Measurements from ENCODE around the gene AGPAT1. TPM values are rescaled to one million over a fixed set of nuclear protein-coding genes. Genes with fewer than 3 reads are reported as not detected.

AGPAT1 gene
- polyA plus RNA-seq, 3 donors: 9.9 to 34.4 (median 11.3) TPM

DNA sequence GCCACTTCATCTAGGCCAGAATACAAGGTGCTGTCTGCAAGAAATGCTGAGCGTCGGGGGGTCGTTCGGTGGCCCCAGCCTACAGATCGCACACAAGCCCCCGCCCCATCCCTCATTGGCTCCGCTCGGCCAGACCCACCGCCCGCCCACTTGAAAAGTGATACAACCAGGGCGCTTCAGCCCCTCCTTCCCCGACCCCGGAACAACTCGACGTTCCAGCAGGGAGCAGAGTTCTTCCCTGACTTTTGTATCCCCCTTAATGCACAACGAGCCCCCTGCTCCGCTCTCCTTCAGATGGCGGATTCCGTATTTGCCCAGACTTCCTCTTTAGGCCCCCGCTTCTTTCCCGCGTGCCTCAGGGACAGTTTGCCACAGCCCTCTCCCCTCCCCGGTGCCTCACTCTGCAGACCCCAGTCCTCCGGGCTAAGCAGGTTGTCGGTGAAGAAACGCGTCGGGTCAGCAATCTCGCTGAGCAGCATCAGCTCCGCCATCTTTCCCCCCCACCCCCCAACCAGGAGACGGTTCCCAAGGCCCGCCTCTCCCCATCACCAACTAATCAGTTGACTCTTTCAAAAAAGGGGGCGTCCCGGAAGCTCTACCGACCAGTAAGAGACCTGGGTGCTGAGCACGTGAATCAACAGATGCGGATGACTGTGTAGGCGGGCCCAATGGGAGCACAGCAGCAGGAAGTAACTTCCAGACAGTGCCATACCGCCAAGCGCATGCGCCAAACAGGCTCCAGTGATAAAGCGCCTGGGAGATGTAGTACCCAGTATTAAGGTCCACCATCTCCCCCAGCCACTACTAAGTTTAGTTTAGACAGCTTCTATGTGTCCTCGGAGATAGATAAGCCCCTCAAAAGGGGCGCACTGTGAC lies 47.9 kb downstream of the AGPAT1 start, which contains the start of gene ATF6B:
TSS of gene ATF6B (minus strand) at position 530 of the 876 bp plus-strand sequence. CDS start at position 491, 39 bp downstream.
- peak within 1 kb of the TSS; percentile 96 to 97 for H3K4me3 Mint-ChIP-seq
- H3K36me3 Mint-ChIP-seq: peaks cover 26 to 34% of the 10 kb centered on the region in 2 donors
- Histone ChIP-seq H3K9me3 (replicated peaks in 1 of 2; ENCODE audit: control insufficient read depth in 1 of 2, insufficient read depth in 1 of 2, low read length in 2 of 2) (no peaks in the 10 kb centered on the region), H3K4me2 (replicated peaks; ENCODE audit: extremely low read depth, low read length, poor library complexity, severe bottlenecking) (peak within 1 kb of the TSS; percentile 88), H4K20me1 (ENCODE audit: insufficient read depth, low read length) (peaks cover 9% of the 10 kb centered on the region), H3K4me1 (ENCODE audit: control insufficient read depth in 1 of 2, insufficient read depth in 2 of 2, low read length in 2 of 2) (peaks cover 34 to 46% of the 10 kb centered on the region in 2 donors), H3K36me3 (replicated peaks in 1 of 2; ENCODE audit: control insufficient read depth in 1 of 2, insufficient read depth in 2 of 2, low read length in 2 of 2) (peaks cover 27 to 40% of the 10 kb centered on the region in 2 donors), H3K79me2 (ENCODE audit: insufficient read depth, low read length) (peaks cover 51% of the 10 kb centered on the region), H2AFZ (ENCODE audit: insufficient read depth, low read depth, low read length, poor library complexity, severe bottlenecking) (peak within 1 kb of the TSS; percentile 90), H3K27ac (ENCODE audit: low read depth in 1 of 2, low read length in 2 of 2) (peak within 1 kb of the TSS; percentile 57 to 98), H3K9ac (ENCODE audit: insufficient read depth, low read length, poor library complexity, severe bottlenecking) (peak within 1 kb of the TSS; percentile 94), H3K27me3 (ENCODE audit: control insufficient read depth in 2 of 2, insufficient read depth in 2 of 2, low read length in 2 of 2) (no peaks in the 10 kb centered on the region), H3K4me3 (replicated peaks in 1 of 3; ENCODE audit: low read depth in 2 of 3, low read length in 3 of 3) (peak within 1 kb of the TSS; percentile 89 to 100 (median 94))
- H3K4me1 Mint-ChIP-seq: peaks cover 39% of the 10 kb centered on the region
- intact Hi-C loops (cut with micrococcal nuclease): no loop called here
- TF ChIP-seq, protein P1, sequence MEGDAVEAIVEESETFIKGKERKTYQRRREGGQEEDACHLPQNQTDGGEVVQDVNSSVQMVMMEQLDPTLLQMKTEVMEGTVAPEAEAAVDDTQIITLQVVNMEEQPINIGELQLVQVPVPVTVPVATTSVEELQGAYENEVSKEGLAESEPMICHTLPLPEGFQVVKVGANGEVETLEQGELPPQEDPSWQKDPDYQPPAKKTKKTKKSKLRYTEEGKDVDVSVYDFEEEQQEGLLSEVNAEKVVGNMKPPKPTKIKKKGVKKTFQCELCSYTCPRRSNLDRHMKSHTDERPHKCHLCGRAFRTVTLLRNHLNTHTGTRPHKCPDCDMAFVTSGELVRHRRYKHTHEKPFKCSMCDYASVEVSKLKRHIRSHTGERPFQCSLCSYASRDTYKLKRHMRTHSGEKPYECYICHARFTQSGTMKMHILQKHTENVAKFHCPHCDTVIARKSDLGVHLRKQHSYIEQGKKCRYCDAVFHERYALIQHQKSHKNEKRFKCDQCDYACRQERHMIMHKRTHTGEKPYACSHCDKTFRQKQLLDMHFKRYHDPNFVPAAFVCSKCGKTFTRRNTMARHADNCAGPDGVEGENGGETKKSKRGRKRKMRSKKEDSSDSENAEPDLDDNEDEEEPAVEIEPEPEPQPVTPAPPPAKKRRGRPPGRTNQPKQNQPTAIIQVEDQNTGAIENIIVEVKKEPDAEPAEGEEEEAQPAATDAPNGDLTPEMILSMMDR (IDR thresholded peaks at IDR 0.05): no peak
- under 1% methylated on average over 42 of the region's 44 CpGs for WGBS (ENCODE audit: insufficient coverage)
- H3K27me3 Mint-ChIP-seq (ENCODE audit: low read depth in 3 of 3): peaks cover 0 to 2% (median 1%) of the 10 kb centered on the region in 3 donors
- peak; percentile 99 to 100 (median 100) for DNase-seq
- peaks cover 0 to 2% (median 0%) of the 10 kb centered on the region in 7 donors for H3K9me3 Mint-ChIP-seq
- H3K27ac Mint-ChIP-seq: peak within 1 kb of the TSS; percentile 96 to 98 (median 97)

DNA sequence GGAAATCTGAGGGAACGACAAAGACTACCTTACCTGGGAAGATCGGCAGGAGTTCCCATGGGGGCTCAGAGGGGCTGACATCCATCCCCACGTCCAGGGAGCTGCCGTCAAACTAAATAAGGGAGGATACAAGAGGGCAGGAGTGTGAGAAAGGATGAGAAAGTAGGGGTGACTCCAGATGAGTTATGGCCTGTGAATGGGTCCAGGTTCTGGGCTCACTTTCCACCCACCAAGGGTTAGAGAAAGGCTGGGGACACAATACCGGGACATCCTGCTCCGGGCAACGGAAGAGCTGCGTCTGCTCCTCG lies 48.5 kb downstream of the AGPAT1 start:
- Histone ChIP-seq H4K20me1 (ENCODE audit: insufficient read depth, low read length) (peaks cover 15% of the 10 kb centered on the region), H3K4me2 (replicated peaks; ENCODE audit: extremely low read depth, low read length, poor library complexity, severe bottlenecking) (peak overlapping the region; percentile 88), H3K79me2 (ENCODE audit: insufficient read depth, low read length) (peaks cover 51% of the 10 kb centered on the region), H3K4me3 (replicated peaks in 1 of 3; ENCODE audit: low read depth in 2 of 3, low read length in 3 of 3) (peak overlapping the region; percentile 89 to 100 (median 94)), H3K4me1 (ENCODE audit: control insufficient read depth in 1 of 2, insufficient read depth in 2 of 2, low read length in 2 of 2) (peaks cover 36 to 50% of the 10 kb centered on the region in 2 donors), H3K9me3 (replicated peaks in 1 of 2; ENCODE audit: control insufficient read depth in 1 of 2, insufficient read depth in 1 of 2, low read length in 2 of 2) (no peaks in the 10 kb centered on the region), H3K36me3 (replicated peaks in 1 of 2; ENCODE audit: control insufficient read depth in 1 of 2, insufficient read depth in 2 of 2, low read length in 2 of 2) (peaks cover 27 to 42% of the 10 kb centered on the region in 2 donors), H3K27me3 (ENCODE audit: control insufficient read depth in 2 of 2, insufficient read depth in 2 of 2, low read length in 2 of 2) (no peaks in the 10 kb centered on the region), H3K27ac (ENCODE audit: low read depth in 1 of 2, low read length in 2 of 2) (peak overlapping the region; percentile 57 to 98), H2AFZ (ENCODE audit: insufficient read depth, low read depth, low read length, poor library complexity, severe bottlenecking) (peak overlapping the region; percentile 90), H3K9ac (ENCODE audit: insufficient read depth, low read length, poor library complexity, severe bottlenecking) (peak overlapping the region; percentile 94)
- TF ChIP-seq, protein P1 (IDR thresholded peaks at IDR 0.05): no peak
- WGBS (ENCODE audit: insufficient coverage): 25% methylated on average over 2 of the region's 9 CpGs
- Mint-ChIP-seq H3K36me3 (peaks cover 29 to 40% of the 10 kb centered on the region in 2 donors), H3K9me3 (peaks cover 0 to 2% (median 0%) of the 10 kb centered on the region in 7 donors), H3K27ac (peak overlapping the region; percentile 96 to 98 (median 97)), H3K4me1 (peaks cover 42% of the 10 kb centered on the region), H3K4me3 (peak overlapping the region; percentile 96 to 97), H3K27me3 (ENCODE audit: low read depth in 3 of 3) (no peaks in the 10 kb centered on the region)
- DNase-seq: no peak
- intact Hi-C loops (cut with micrococcal nuclease): no loop called here
